NT2/D1 (cell line): ENCODE data around the gene OR6Q1.

Experiments
- SUZ12 ChIP-seq: IDR thresholded peaks from 2 replicates; pipeline ENCODE4 v1.6.1; 2011; ENCODE audit not compliant: insufficient read length, insufficient read depth; ENCODE audit errors: extremely low read depth
- YY1 ChIP-seq: IDR thresholded peaks from 2 replicates; pipeline ENCODE4 v1.6.1; 2011; ENCODE audit not compliant: insufficient read length, insufficient read depth
- ZNF274 ChIP-seq: IDR thresholded peaks from 2 replicates; pipeline ENCODE4 v1.6.1; 2011; ENCODE audit warnings: mild to moderate bottlenecking, low read depth, low read length

DNA sequence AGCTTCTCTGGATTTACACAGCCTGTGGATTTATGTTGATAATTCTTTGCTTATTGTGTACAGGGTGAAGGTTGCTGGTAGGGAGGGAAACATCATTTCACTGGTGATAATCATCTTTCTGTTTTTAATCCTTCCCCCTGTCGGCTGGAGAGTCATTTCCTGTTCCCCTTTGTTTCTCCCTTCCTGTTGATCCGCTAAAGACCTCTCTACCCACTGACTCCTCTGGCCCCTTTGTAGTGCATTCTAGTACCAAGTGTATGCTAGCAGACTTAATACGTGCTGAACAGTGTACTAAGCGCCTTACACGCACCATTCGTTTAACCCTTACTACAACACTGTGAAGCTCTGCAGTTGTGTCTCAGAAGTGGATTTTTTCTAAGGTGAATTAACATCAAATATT is 26.1 kb upstream of the OR6Q1 start:
- TF ChIP-seq SUZ12 (no peak), YY1 (no peak), ZNF274 (no peak)
